K562 (cell line): ENCODE results near the gene ZNF267. TPM values are rescaled to one million over a fixed set of nuclear protein-coding genes. Genes with fewer than 3 reads are reported as not detected.
A peak's percentile ranks its signal among the peaks of the same experiment; 100 is the strongest.

Experiments used
- BHLHE40 ChIP-seq: IDR thresholded peaks from 2 replicates; pipeline ENCODE4 v1.6.1; 2011; ENCODE audit warnings: low read length, improper control_type of control experiment
- BRD9 ChIP-seq: fragments of 450-650 bp; IDR thresholded peaks from 2 replicates; pipeline ENCODE4 v1.6.1; 2018; ENCODE audit warnings: low read depth; ENCODE audit not compliant: partially characterized antibody
- CBFA2T3 ChIP-seq: fragments of 450-650 bp; IDR thresholded peaks from 2 replicates; pipeline ENCODE4 v1.6.1; 2017
- CBX1 ChIP-seq: sonication (generic); IDR thresholded peaks from 2 replicates; pipeline ENCODE4 v1.6.1; 2016; ENCODE audit warnings: antibody characterized with exemption, low read depth, mild to moderate bottlenecking
- CC2D1A ChIP-seq: fragments of 450-650 bp; IDR thresholded peaks from 2 replicates; pipeline ENCODE4 v1.6.1; 2017; ENCODE audit warnings: mild to moderate bottlenecking
- DPF2 ChIP-seq: fragments of 450-650 bp; IDR thresholded peaks from 2 replicates; pipeline ENCODE4 v1.6.1; 2016
- HNRNPH1 ChIP-seq: fragments of 200-400 bp; formaldehyde crosslinking; optimal IDR thresholded peaks from 2 replicates; pipeline ENCODE3; 2017; ENCODE audit warnings: low read depth, mild to moderate bottlenecking, low read length, moderate library complexity
- ILK ChIP-seq: fragments of 450-650 bp; IDR thresholded peaks from 2 replicates; pipeline ENCODE4 v1.6.1; 2016; ENCODE audit warnings: missing genetic modification characterization, low read depth, mild to moderate bottlenecking, missing compliant biosample characterization, moderate library complexity, borderline replicate concordance
- JUN ChIP-seq, 2 experiments: sonication (generic) in 1 of 2; formaldehyde crosslinking in 1 of 2; IDR thresholded peaks; 2 replicates each; pipeline versions ENCODE4 v1.6.1 to v1.8.0; 2012 to 2022; ENCODE audit warnings: borderline replicate concordance in 2 of 2, mild to moderate bottlenecking in 2 of 2, improper control_type of control experiment in 1 of 2, low read depth in 1 of 2, low read length in 1 of 2, missing genetic modification reagents in 1 of 2
- MCM3 ChIP-seq: fragments of 450-650 bp; IDR thresholded peaks from 2 replicates; pipeline ENCODE4 v1.6.1; 2016
- NFIX ChIP-seq: fragments of 250-450 bp; sonication (Bioruptor Pico); IDR thresholded peaks from 2 replicates; pipeline ENCODE4 v1.4.0; 2020; ENCODE audit warnings: low read depth, mild to moderate bottlenecking, moderate library complexity
- PHB2 ChIP-seq: fragments of 450-650 bp; IDR thresholded peaks from 2 replicates; pipeline ENCODE4 v1.6.1; 2017; ENCODE audit warnings: low read depth
- SIN3A ChIP-seq, 2 experiments: fragments of 150-350 bp in 1 of 2; IDR thresholded peaks; 2 replicates each; pipeline ENCODE4 v1.6.1; 2011 to 2016; ENCODE audit warnings: borderline replicate concordance in 2 of 2, low read depth in 2 of 2, low read length in 2 of 2, mild to moderate bottlenecking in 2 of 2, moderate library complexity in 2 of 2; ENCODE audit not compliant: control insufficient read depth in 1 of 2
- SMAD1 ChIP-seq: fragments of 150-350 bp; IDR thresholded peaks from 2 replicates; pipeline ENCODE4 v1.6.1; 2014; ENCODE audit warnings: low read length, low read depth; ENCODE audit not compliant: partially characterized antibody
- WHSC1 ChIP-seq: IDR thresholded peaks from one replicate; pipeline ENCODE4 v1.6.1; 2012; ENCODE audit warnings: low read length, control low read depth, inconsistent platforms
- ZBED1 ChIP-seq: IDR thresholded peaks from 2 replicates; pipeline ENCODE4 v1.6.1; 2014
- ZNF175 ChIP-seq: fragments of 200-800 bp; sonication (Bioruptor generic); IDR thresholded peaks from 2 replicates; pipeline ENCODE4 v1.6.1; 2016; ENCODE audit warnings: low read depth, mild to moderate bottlenecking, missing genetic modification characterization, missing compliant biosample characterization
- ZNF586 ChIP-seq: fragments of 450-650 bp; formaldehyde crosslinking; conservative IDR thresholded peaks from 2 replicates; pipeline ENCODE4 v1.4.0; 2020; ENCODE audit warnings: mild to moderate bottlenecking, moderate library complexity
- ZNF717 ChIP-seq: fragments of 250-450 bp; sonication (Bioruptor Pico); IDR thresholded peaks from 2 replicates; pipeline ENCODE4 v1.5.0; 2021
- polyA plus RNA-seq, 8 experiments: library from polyadenylated mRNA; depleted of rRNA in 4 of 8; stranded (reverse) in 5 of 8; unstranded in 3 of 8; fragments of >200 nt; fragmentation: Nextera tagmentation in 2 of 8; fragmentation: Illumina TruSeq in 1 of 8; extraction: Ambion mirVana in 2 of 8; extraction: Trizol in 1 of 8; gene quantifications; 2 replicates each; pipeline versions ENCODE4 v1.2.1 to v1.2.3, GENCODE V29; 2011 to 2014; ENCODE audit warnings: inconsistent platforms in 1 of 8, missing spikeins in 1 of 8
- total RNA-seq, 7 experiments: library from RNA; depleted of rRNA in 6 of 7; stranded (reverse); fragments of >200 nt in 6 of 7; fragmentation: Illumina TruSeq in 2 of 7; extraction: Trizol in 2 of 7; gene quantifications; 2 replicates each; pipeline versions ENCODE4 v1.2.1 to v1.2.3, GENCODE V29; 2011 to 2021; ENCODE audit warnings: low replicate concordance in 1 of 7
- TF ChIP-seq, protein P1 (sequence below): fragments of 250-450 bp; sonication (Bioruptor Pico); IDR thresholded peaks from 2 replicates; pipeline ENCODE4 v1.8.0; 2021; ENCODE audit warnings: mild to moderate bottlenecking, moderate library complexity
- TF ChIP-seq, protein P2 (sequence below): fragments of 250-450 bp; sonication (Bioruptor Pico); IDR thresholded peaks from 2 replicates; pipeline ENCODE4 v1.5.1; 2021; ENCODE audit warnings: mild to moderate bottlenecking

Gene ZNF267
- total and polyA plus RNA-seq, 9 of the 15 experiments (the other 6 are each of a cell fraction or from before 2014, with no cell fraction given) = 14.6 to 38.8 (median 21.5) TPM

DNA sequence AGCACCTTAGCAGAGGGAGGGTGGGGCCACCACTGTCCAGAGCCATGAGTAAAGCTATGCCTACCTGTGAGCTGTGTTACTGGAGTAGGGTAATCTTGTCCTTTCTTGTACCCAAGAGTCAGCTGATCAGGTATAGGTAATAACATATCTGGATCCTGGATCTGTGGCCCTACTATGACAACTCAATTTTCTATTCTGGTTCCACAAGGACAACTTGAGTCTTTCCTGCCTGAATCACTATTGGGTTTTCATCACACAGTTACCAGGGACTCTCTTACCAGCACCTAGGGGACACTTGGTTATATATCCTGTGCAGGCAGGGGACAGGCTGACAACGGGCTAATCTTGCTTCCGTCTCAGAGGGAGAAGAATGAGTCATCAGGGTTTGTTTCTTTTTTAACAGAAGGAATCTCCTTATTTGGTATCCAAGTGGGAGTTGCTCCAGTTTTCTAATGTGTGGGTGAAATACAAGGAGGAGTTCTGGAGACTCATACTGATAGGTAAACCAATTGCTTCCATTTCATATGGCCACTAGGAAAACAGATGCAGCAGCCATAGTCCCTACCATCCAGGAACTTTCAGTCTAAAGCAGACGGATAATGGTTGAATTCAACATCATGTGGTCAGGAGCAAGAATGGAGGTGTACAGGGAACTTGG lies 6.8 kb downstream of the ZNF267 start (continued):
- TF ChIP-seq, protein P1, sequence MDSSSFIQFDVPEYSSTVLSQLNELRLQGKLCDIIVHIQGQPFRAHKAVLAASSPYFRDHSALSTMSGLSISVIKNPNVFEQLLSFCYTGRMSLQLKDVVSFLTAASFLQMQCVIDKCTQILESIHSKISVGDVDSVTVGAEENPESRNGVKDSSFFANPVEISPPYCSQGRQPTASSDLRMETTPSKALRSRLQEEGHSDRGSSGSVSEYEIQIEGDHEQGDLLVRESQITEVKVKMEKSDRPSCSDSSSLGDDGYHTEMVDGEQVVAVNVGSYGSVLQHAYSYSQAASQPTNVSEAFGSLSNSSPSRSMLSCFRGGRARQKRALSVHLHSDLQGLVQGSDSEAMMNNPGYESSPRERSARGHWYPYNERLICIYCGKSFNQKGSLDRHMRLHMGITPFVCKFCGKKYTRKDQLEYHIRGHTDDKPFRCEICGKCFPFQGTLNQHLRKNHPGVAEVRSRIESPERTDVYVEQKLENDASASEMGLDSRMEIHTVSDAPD (CRISPR knock-in tag) = no peak
- TF ChIP-seq MCM3 (no peak), ILK (tag) (no peak), PHB2 (no peak), ZNF717 (CRISPR knock-in tag) (no peak), ZBED1 (no peak), ZNF586 (no peak), HNRNPH1 (no peak), BRD9 (peak; percentile 27), BHLHE40 (0 out of 2 replicates have a peak, but pooled peaks have one; percentile 3), NFIX (CRISPR knock-in tag) (no peak), JUN (IDR thresholded peaks at IDR 0.05; ENCODE audit: borderline replicate concordance, low read depth, low read length) (peak; percentile 94), JUN (CRISPR knock-in tag; IDR thresholded peaks at IDR 0.05; ENCODE audit: borderline replicate concordance) (no peak), SIN3A (IDR thresholded peaks at IDR 0.05; ENCODE audit: borderline replicate concordance in 2 of 2, control insufficient read depth in 1 of 2, low read depth in 2 of 2, low read length in 2 of 2) (no peak), ZNF175 (CRISPR knock-in tag) (no peak; the same call in 1 of the 2 replicates), CBX1 (no peak), WHSC1 (no peak), SMAD1 (peak; percentile 35), DPF2 (peak; percentile 92), CBFA2T3 (peak; percentile 52), CC2D1A (peak; percentile 19; the same call in 1 of the 2 replicates)
- TF ChIP-seq, protein P2, sequence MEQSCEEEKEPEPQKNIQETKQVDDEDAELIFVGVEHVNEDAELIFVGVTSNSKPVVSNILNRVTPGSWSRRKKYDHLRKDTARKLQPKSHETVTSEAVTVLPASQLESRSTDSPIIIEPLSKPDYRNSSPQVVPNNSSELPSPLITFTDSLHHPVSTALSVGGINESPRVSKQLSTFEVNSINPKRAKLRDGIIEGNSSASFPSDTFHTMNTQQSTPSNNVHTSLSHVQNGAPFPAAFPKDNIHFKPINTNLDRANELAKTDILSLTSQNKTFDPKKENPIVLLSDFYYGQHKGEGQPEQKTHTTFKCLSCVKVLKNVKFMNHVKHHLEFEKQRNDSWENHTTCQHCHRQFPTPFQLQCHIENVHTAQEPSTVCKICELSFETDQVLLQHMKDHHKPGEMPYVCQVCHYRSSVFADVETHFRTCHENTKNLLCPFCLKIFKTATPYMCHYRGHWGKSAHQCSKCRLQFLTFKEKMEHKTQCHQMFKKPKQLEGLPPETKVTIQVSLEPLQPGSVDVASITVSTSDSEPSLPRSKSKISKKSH = no peak
